GM18519 (cell line): ENCODE results near the gene SPAG7.
"Not testable (repeated sequence)": the region's sequence is repeated elsewhere in the genome, so short reads cannot be mapped to it uniquely, and the experiment has no call there.

Experiments
- ATAC-seq: cut with Tn5 transposase; IDR thresholded peaks from one replicate; pipeline ENCODE4 v1.9.1; 2021; ENCODE audit warnings: mild to moderate bottlenecking, moderate library complexity; ENCODE audit not compliant: unreplicated experiment, low FRiP score

Gene SPAG7

DNA sequence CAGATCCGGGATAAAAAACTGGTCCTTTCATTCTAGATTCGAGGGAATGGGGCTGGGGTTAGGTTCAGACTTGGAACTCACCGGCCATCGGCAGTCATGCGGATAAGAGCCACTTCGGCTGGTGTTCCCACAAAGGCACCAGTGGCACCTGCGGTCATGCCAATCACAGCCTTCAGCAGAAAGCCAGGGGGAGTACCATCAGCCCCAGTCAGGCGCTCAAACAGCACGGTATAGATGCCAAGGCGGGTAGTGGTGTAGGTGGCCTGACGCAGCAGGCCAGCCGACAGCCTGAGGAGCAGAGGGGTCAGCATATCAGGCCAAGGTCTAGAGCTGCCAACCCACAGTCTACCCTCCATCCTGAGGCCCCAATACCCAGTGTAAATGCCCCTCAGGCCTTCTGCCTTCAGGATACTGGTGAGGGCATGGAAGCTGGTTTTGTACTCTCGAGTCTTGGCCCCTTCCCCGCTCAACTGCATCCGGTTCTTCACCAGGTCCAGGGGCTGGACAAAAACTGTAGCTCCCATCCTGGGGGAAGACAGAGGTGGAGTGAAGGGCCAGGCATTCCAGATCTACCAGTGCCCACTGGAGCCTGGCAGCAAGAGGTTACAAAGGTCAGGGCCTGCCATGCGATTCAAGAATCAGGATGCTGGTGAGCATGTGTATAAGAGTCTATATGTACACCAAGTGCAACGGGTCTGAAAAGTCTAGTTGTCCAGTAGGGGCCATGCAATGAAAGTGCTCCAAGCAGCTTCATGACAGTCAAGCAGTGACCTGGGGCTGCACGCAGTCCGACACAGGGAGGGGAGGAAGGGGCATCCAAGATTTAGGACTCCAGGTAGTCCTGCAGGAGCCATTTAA is 28.7 kb downstream of the SPAG7 start:
- ATAC-seq, result no peak

DNA sequence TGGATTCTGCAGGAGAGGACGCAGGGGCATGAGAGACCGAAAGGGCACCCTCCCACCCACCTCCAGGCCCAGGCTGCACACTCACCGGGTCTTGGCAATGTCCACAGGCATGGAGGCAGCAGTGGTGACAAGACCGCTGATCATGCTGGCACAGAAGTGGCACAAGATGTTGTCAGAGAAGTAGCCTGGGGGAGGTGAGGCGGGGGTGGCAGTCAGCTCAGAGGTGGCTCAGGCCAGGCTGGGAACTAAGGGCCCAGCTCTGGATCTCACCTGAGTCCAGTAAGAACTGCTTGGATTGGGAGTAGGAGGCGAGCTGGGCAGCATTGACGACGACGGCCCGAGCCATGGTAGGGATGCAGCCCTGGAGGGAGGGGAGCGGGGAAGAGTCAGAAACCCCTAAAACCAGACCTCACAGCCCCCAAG is 29.5 kb downstream of the SPAG7 start:
- no peak for ATAC-seq

DNA sequence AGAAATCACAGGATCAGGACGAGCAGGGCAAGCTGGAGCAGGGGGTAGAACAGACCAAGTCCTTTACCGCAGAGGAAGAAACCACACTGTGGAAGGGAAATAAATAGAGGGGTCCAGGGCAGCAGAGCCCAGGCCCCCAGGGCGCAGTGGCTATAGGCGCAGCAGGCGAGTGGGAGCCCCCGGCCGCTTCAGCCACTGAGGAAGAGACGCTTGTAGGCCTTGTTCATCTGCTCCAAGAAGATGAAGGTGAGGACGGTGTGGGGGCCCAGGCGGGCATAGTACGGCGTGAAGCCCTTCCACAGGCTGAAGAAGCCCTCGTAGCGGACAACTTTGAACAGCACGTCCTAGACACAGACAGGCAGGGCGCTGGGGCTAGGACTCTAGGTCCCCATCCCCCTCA is 30.1 kb downstream of the SPAG7 start:
- no peak for ATAC-seq

DNA sequence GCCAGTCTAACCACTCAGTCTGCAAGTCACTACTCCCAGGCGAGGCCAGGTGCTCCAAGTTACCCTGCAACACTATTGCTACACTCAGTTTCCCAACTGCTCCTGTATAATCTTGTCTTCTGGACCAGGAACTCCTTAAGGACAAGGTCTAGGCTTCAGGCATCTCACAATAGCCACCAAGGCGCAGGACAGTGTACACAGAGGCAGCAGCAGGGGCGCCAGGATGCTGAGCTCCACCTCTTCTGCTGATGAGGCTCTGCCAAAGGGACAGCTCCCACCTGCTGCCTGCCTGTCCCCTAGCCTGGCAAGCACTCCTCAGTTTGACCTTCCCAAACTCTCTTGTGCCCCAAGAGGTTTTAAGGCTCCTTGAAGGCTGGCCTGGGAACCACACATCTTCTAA is 31.2 kb downstream of the SPAG7 start:
- ATAC-seq, result no peak

DNA sequence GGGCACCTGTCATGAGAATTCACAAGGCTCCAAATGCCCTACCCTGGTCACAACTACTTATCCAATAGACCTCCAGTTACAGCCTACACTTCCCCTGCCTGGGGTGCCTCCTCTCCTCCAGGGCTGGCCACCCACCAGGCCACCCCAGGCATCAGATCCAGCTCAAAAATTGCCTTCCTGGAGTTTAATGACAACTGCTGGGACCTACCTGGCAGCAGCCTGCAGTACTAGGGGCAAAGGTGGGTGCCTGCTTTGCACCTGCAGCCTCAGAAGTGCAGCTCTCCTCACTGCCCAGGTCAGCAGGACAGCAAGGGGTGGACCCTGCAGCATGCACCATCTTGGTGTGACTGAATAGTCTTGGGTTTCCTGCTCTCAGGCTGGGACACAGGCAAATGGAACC is 32.0 kb downstream of the SPAG7 start:
- ATAC-seq, result no peak

DNA sequence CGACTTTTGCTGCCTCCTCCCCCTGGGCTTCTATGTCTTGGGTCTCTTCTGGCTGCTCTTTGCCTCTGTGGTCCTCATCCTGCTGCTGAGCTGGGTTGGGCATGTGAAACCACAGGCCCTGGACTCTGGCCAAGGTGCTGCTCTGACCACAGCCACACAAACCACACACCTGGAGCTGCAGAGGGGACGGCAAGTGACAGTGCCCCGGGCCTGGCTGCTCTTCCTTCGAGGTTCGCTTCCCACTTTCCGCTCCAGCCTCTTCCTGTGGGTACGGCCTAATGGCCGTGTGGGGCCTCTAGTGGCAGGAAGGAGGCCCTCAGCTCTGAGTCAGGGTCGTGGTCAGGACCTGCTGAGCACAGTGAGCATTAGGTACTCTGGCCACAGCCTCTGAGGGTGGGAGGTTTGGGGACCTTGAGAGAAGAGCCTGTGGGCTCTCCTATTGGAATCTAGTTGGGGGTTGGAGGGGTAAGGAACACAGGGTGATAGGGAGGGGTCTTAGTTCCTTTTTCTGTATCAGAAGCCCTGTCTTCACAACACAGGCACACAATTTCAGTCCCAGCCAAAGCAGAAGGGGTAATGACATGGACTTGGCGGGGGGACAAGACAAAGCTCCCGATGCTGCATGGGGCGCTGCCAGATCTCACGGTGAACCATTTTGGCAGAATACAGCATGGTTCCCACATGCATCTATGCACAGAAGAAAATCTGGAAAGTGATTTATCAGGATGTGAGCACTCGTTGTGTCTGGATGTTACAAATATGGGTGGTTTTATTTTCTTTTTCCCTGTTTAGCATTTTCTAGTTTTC is 33.2 kb downstream of the SPAG7 start:
- no peak for ATAC-seq

DNA sequence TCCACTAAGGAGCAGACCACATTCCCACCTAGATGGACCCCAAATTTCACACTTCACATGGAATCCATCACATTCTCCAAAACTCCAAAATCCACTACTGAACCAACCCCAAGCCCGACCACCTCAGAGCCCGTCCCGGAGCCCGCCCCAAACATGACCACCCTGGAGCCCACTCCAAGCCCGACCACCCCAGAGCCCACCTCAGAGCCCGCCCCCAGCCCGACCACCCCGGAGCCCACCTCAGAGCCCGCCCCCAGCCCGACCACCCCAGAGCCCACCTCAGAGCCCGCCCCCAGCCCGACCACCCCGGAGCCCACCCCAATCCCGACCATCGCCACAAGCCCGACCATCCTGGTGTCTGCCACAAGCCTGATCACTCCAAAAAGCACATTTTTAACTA is 34.0 kb downstream of the SPAG7 start:
- ATAC-seq, result no peak

DNA sequence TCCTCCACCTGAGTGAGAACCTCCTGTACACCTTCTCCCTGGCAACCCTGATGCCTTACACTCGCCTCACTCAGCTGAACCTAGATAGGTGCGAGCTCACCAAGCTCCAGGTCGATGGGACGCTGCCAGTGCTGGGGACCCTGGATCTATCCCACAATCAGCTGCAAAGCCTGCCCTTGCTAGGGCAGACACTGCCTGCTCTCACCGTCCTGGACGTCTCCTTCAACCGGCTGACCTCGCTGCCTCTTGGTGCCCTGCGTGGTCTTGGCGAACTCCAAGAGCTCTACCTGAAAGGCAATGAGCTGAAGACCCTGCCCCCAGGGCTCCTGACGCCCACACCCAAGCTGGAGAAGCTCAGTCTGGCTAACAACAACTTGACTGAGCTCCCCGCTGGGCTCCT is 34.9 kb downstream of the SPAG7 start:
- ATAC-seq, result no peak

DNA sequence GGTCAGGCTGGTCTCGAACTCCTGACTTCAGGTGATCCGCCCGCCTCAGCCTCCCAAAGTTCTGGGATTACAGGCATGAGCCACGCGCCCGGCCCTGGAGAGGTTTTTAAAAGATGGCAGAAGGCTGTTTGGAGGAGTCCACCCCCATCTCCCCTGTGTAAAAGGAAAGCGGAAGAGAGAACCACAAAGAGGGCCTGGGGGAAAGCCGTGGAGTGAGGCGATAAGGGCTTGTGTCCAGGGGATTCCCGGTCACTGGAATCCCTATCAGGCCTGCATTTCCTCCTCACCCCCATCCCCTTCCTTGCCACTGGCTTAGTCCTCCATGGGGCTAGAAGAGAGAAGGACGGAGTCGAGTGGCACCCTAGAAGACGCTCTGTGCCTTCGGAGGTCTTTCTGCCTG is 35.7 kb downstream of the SPAG7 start, which contains the start of gene GP1BA:
TSS of gene GP1BA (plus strand) at position 315 of the 400 bp plus-strand sequence. CDS start 328 bp downstream, outside the sequence.
- no peak for ATAC-seq

DNA sequence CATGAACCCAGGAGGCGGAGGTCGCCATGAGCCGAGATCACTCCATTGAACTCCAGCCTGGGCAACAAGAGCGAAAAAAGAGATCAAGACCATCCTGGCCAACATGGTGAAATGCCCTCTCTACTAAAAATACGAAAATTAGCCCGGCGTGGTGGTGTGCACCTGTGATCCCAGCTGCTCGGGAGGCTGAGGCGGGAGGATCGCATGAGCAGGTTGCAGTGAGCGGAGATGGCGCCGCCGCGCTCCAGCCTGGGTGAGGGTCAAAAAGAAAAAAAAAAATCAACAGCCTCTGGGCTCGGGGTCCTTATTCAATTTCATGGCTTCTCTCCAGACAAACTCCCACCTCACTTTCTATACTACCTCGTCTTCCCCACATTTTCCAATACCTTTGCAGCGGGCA is 38.7 kb downstream of the SPAG7 start:
- no peak for ATAC-seq

DNA sequence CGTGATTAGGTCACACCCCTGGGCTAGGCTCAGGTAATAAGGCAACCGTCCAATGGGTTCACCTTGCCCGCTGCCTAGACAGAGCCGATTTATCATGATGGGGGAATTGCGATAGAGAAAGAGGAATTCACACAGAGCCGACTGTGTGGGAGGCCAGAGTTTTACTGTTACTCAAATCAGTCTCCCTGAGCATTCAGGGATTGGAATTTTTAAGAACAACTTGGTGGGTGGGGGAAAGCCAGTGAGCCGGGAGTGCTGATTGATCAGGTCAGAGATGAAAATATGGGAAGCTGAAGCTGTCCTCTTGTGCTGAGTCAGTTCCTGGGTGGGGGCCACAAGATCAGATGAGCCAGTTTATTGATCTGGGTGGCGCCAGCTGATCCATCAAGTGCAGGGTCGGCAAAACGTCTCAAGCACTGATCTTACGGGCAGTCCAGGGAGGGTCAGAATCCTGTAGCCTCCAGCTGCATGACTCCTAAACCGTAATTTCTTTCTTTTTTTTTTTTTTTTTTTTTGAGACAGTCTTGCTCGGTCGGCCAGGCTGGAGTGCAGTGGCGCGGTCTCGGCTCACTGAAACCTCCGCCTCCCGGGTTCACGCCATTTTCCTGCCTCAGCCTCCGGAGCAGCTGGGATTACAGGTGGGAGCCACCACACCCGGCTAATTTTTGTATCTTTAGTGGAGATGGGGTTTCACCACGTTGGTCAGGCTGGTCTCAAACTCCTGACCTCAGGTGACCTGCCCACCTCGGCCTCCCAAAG is 40.9 kb downstream of the SPAG7 start:
- ATAC-seq, result not testable (repeated sequence)

DNA sequence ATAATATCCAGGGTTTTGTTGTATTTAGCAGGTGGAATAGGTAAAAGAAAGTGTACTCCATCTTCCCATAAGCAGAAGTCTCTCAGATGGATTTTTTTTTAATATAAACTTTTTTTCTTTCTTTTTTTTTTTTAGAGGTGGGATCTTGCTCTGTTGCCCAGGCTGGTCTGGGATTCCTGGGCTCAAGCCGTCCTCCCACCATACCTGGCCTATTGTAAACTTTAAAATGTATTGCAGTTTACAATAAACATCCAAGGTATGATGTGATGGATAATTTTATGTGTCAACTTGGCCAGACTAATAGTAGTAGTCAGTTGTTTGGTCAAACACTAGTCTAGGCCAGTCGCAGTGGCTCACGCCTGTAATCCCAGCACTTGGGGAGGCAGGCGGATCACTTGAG is 46.3 kb downstream of the SPAG7 start:
- no peak for ATAC-seq

DNA sequence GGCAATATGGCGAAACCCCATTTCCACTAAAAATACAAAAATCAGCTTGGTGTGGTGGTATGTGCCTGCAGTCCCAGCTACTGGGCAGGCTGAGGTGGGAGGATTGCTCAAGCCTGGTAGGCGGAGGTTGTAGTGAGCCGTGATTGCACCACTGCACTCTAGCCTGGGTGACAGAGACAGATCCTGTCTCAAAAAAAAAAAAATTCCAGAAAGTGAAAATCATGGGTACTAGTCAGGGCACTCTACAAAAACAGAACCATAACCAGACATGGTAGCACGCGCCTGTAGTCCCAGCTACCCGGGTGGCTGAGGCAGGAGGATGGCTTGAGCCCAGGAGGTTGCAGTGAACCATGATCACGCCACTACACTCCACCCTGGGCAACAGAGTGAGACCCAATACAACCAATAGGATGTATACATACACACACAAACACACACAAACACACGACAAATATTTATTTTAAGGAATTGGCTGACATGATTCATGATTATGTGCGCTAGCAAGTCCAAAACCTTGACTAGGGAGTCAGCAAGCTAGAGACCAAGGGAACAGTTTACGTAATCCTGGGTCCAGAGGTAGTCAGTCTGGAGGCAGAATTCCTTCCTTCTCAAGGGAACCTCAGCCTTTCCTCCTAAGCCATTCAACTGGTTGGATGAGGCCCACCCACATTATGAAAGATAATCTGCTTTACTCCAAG is 47.1 kb downstream of the SPAG7 start:
- no peak for ATAC-seq

DNA sequence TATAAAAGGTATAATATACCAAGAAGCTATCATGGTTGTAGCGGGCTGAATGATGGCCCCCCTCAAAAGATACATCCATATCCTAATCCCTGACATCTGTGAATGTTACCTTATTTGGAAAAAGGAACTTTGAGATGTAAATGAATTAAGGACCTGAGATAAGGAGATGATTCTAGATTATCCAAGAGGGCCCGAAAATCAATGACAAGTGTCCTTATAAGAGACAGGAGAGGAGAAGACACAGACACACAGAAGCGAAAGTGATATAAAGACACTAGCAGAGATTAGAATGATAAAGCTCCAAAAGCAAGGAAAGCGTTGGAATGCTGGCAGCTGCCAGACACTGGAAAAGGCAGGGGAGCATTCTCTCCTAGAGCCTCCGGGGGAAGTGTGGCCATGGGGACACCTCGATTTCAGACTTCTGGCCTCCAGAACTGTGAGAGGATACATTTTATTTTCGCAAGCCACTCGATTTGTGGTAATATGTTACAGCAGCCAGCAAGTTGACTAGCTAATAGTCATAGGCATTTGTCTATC is 48.0 kb downstream of the SPAG7 start:
- no peak for ATAC-seq

DNA sequence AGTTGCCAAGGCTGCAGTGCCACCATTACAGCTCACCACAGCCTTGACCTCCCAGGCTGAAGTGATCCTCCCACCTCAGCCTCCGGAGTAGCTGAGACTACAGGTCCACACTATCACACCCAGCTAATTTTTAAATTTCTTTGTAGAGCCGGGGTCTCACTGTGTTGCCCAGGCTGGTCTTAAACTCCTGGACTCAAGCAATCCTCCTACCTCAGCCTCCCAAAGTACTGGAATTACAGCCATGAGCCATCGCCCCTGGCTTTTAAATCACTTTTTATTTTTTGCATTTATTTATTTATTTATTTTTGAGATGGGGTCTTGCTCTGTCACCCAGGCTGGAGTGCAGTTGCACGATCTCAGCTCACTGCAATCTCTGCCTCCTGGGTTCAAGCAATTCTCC is 53.1 kb downstream of the SPAG7 start:
- not testable (repeated sequence) for ATAC-seq

DNA sequence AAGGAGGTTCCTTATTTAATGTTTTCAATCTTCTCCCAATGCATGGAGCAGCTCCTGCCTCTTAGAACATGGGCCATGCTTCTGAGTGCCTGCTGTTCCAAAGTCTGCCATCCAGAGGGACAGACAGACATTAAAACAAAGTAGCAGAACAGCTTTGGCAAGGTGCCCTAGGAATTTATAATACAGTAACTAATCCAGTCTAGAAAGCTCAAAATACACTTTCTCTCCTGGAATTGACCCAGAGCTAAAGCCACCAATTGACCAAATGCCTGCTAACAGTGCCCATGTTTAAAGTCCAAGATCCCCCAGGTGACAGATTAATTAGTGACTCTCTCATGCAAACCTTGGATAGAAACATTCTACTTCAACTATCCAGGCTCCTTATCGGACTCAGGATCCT is 53.6 kb downstream of the SPAG7 start:
- no peak for ATAC-seq
